ENCODE measurements around the gene MUC5AC.
"Not testable (repeated sequence)": the region's sequence is repeated elsewhere in the genome, so short reads cannot be mapped to it uniquely, and the experiment has no call there.

MUC5AC gene

GRCh38 chr11:1236316-1237127 lies 78.8 kb downstream of the MUC5AC start:
- DNase-seq (ENCODE audit: low read depth) = no peak

- DNase-seq (ENCODE audit: low read depth) = no peak
These were observed 79.4 kb downstream of the MUC5AC start for GRCh38 chr11:1237128-1237580.

DNA sequence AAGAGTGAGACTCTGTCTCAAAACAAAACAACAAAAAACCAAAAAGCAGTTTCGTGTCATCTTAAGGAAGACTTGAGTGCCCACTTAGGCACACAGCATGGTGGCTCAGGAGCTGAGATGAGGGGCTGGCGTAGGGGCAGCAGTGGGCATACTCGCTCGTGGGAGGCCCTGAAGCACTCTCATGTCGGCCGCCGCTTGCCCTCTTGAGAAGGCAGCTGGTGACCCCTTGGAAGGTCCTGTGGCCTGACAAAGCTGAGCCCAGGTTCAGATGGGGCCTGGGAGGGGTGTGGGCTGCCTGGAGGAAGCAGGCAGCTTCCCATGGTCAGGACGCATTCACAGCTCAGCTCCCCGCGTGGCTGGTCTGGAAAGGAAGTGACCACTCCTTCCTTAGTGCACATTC lies 80.1 kb downstream of the MUC5AC start:
- no peak for DNase-seq (ENCODE audit: low read depth)

DNA sequence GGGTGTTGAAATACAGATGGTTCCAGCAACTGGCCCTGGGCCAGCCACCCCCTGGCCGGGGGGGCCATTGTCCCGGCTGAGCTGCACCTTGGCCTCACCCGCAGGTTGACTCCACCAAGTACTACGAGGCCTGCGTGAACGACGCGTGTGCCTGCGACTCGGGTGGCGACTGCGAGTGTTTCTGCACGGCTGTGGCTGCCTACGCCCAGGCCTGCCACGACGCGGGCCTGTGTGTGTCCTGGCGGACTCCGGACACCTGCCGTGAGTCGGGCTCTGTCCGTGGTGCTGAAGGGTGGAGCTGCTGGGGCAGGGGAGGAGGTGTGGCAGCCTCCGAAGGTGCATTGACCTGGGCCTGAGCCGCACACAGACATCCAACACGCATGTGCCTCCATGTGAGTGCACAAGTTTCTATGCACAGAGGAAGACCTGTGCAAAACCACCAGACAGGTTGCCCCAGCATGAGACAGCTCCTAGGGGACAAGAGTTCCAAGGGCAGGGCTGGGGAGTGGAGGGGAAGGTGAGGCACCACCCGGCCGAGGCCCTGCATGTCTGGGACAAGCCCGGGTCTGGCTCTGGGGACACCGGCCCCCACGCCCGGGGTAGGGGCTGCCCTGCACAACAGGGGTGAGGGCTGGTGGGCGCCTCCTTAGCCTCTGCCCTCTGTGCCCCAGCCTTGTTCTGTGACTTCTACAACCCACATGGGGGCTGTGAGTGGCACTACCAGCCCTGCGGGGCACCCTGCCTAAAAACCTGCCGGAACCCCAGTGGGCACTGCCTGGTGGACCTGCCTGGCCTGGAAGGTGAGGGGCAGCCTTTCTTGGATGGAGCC lies 81.2 kb downstream of the MUC5AC start:
- DNase-seq (ENCODE audit: low read depth) = no peak

DNA sequence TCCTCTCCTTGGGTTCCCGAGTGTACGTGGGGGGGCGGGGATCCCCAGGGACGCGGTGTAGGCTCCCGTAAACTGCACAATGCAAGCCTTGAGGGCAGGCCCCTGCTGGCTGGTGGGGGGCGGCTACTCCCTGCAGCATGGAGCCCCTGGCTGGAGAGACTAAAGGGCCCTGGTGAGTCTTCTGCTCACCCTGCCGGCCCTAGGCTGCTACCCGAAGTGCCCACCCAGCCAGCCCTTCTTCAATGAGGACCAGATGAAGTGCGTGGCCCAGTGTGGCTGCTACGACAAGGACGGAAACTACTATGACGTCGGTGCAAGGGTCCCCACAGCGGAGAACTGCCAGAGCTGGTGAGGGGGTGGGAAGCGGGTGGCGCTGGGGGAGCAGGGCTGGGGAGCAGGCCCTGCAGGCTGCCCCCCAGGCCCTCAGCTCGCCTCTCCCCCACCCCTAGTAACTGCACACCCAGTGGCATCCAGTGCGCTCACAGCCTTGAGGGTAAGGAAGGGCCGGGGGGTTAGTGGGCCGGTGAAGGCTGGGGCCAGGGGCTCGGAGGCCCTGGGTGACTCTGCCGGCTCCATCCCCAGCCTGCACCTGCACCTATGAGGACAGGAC lies 81.9 kb downstream of the MUC5AC start:
- DNase-seq (ENCODE audit: low read depth) = no peak

DNA sequence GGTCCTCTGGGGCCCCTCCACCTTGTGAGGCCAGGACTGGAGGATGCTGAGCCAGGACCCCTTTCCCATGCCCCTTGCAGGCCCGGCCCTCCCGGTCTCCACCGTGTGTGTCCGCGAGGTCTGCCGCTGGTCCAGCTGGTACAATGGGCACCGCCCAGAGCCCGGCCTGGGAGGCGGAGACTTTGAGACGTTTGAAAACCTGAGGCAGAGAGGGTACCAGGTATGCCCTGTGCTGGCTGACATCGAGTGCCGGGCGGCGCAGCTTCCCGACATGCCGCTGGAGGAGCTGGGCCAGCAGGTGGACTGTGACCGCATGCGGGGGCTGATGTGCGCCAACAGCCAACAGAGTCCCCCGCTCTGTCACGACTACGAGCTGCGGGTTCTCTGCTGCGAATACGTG lies 83.0 kb downstream of the MUC5AC start:
- DNase-seq (ENCODE audit: low read depth) = no peak

GRCh38 chr11:1241706-1242105 lies 84.0 kb downstream of the MUC5AC start:
- no peak for DNase-seq (ENCODE audit: low read depth)

- no peak for DNase-seq (ENCODE audit: low read depth)
These were observed 84.5 kb downstream of the MUC5AC start for GRCh38 chr11:1242289-1242688.

DNA sequence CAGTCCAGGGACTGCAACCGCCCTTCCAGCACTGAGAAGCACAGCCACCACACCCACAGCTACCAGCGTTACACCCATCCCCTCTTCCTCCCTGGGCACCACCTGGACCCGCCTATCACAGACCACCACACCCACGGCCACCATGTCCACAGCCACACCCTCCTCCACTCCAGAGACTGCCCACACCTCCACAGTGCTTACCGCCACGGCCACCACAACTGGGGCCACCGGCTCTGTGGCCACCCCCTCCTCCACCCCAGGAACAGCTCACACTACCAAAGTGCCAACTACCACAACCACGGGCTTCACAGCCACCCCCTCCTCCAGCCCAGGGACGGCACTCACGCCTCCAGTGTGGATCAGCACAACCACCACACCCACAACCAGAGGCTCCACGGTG lies 85.0 kb downstream of the MUC5AC start:
- DNase-seq (ENCODE audit: low read depth) = not testable (repeated sequence)

- DNase-seq (ENCODE audit: low read depth) = not testable (repeated sequence)
These were observed 85.8 kb downstream of the MUC5AC start for GRCh38 chr11:1243521-1243920.

- not testable (repeated sequence) for DNase-seq (ENCODE audit: low read depth)
These were observed 86.8 kb downstream of the MUC5AC start for GRCh38 chr11:1244557-1244956.

DNA sequence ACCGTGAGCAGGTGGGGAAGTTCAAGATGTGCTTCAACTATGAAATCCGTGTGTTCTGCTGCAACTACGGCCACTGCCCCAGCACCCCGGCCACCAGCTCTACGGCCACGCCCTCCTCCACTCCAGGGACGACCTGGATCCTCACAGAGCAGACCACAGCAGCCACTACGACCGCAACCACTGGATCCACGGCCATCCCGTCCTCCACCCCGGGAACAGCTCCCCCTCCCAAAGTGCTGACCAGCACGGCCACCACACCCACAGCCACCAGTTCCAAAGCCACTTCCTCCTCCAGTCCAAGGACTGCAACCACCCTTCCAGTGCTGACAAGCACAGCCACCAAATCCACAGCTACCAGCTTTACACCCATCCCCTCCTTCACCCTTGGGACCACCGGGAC lies 88.0 kb downstream of the MUC5AC start:
- DNase-seq (ENCODE audit: low read depth) = not testable (repeated sequence)

DNA sequence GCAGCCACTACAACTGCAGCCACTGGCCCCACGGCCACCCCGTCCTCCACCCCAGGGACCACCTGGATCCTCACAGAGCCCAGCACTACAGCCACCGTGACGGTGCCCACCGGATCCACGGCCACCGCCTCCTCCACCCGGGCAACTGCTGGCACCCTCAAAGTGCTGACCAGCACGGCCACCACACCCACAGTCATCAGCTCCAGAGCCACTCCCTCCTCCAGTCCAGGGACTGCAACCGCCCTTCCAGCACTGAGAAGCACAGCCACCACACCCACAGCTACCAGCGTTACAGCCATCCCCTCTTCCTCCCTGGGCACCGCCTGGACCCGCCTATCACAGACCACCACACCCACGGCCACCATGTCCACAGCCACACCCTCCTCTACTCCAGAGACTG lies 88.5 kb downstream of the MUC5AC start:
- not testable (repeated sequence) for DNase-seq (ENCODE audit: low read depth)

DNA sequence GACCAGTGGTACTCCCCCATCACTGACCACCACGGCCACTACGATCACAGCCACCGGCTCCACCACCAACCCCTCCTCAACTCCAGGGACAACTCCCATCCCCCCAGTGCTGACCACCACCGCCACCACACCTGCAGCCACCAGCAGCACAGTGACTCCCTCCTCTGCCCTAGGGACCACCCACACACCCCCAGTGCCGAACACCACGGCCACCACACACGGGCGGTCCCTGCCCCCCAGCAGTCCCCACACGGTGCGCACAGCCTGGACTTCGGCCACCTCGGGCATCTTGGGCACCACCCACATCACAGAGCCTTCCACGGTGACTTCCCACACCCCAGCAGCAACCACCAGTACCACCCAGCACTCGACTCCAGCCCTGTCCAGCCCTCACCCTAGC lies 89.3 kb downstream of the MUC5AC start:
- DNase-seq (ENCODE audit: low read depth) = not testable (repeated sequence)

GRCh38 chr11:1248951-1249350 lies 91.2 kb downstream of the MUC5AC start:
- DNase-seq (ENCODE audit: low read depth) = not testable (repeated sequence)

GRCh38 chr11:1250411-1250810 lies 92.7 kb downstream of the MUC5AC start:
- not testable (repeated sequence) for DNase-seq (ENCODE audit: low read depth)

All from stimulated activated CD8-positive, alpha-beta memory T cell treated with anti-CD3 and anti-CD28 coated beads, Interleukin-15, amount 100 ng/mL, for 1 hour (primary cell).